Heart right ventricle (tissue), 16 donors: ENCODE results near the gene C1QTNF9. TPM values are rescaled to one million over a fixed set of nuclear protein-coding genes. Genes with fewer than 3 reads are reported as not detected.
"Not testable (repeated sequence)": the region's sequence is repeated elsewhere in the genome, so short reads cannot be mapped to it uniquely, and the experiment has no call there.

Experiments
- ATAC-seq, 8 donors: fragments of 200-7000 bp; cut with Tn5 transposase; one replicate each; pipeline ENCODE4 v1.9.1; 2020; ENCODE audit warnings: mild to moderate bottlenecking in 8 of 8, moderate library complexity in 8 of 8, moderate number of reproducible peaks in 1 of 8
- DNase-seq, 2 donors: peaks; one replicate each; pipeline ENCODE4 v3.0.0-alpha.2; 2020
- H3K27ac ChIP-seq, 10 donors: fragments of 200-600 bp; sonication (generic) in 2 of 10; one replicate each; pipeline versions ENCODE4 v1.5.0 to v1.8.0; 2020 to 2022; ENCODE audit warnings: mild to moderate bottlenecking in 3 of 10
- H3K27me3 ChIP-seq, 7 donors: fragments of 200-600 bp; one replicate each; pipeline ENCODE4 v1.8.0; 2021 to 2022; ENCODE audit warnings: mild to moderate bottlenecking in 2 of 7
- H3K36me3 ChIP-seq, 9 donors: fragments of 200-600 bp; sonication (generic) in 1 of 9; one replicate each; pipeline versions ENCODE4 v1.5.0 to v1.8.0; 2020 to 2022; ENCODE audit warnings: mild to moderate bottlenecking in 2 of 9
- H3K4me1 ChIP-seq, 9 donors: fragments of 200-600 bp; sonication (generic) in 1 of 9; one replicate each; pipeline versions ENCODE4 v1.5.0 to v1.8.0; 2020 to 2022; ENCODE audit warnings: mild to moderate bottlenecking in 4 of 9
- H3K4me3 ChIP-seq, 10 donors: fragments of 200-600 bp; sonication (generic) in 2 of 10; one replicate each; pipeline versions ENCODE4 v1.5.0 to v1.8.0; 2020 to 2022; ENCODE audit warnings: mild to moderate bottlenecking in 7 of 10, moderate library complexity in 2 of 10
- H3K9me3 ChIP-seq, 11 donors: fragments of 200-600 bp in 10 of 11; sonication (generic) in 2 of 11; one replicate each; pipeline versions ENCODE4 v1.5.0 to v1.8.0; 2013 to 2022; ENCODE audit warnings: mild to moderate bottlenecking in 2 of 11, control low read depth in 1 of 11, moderate library complexity in 1 of 11
- WGBS, 2 donors: extraction: QIAGEN DNeasy Blood & Tissue Kit; methylation state at CpG; one replicate each; pipeline ENCODE4 v1.1.7; 2013; ENCODE audit warnings: inconsistent platforms in 1 of 2; 5-methylcytosine and 5-hydroxymethylcytosine counted together
- intact Hi-C, 10 donors: fragments of 100-400 bp; cut with DNase I; formaldehyde crosslinking; loops; one replicate each; pipeline versions ENCODE4 v1.11.1 to v1.14.2; 2022
- polyA plus RNA-seq, 2 donors: library from polyadenylated mRNA; stranded (reverse); fragments of 200-250 nt; gene quantifications; one replicate each; pipeline ENCODE4 v1.2.3, GENCODE V29; 2013
- total RNA-seq, 10 donors: library from RNA; stranded (reverse); fragmentation: NEBNext Ultra II Directional in 3 of 10; extraction: Animal tissue kit (Norgen Biotek cat#: 25700) in 3 of 10; gene quantifications; one replicate each; pipeline versions ENCODE4 v1.2.1 to v1.2.4, GENCODE V29; 2021 to 2023
- TF ChIP-seq, protein P1 (sequence below), 9 donors: fragments of 200-600 bp; sonication (generic) in 2 of 9; IDR thresholded peaks; one replicate each; pipeline versions ENCODE4 v1.5.0 to v1.8.0; 2021 to 2022; ENCODE audit warnings: antibody characterized with exemption in 9 of 9, mild to moderate bottlenecking in 5 of 9, moderate library complexity in 1 of 9
- donor health status: Arrhythmogenic right ventricular cardiomyopathy.
- donor health status: ischemic (EF 13 %, LVEDD 7.1; RV severe dilation, severe dysfunction).
- donor health status: healthy with polysubstance abuse.
- donor health status: DM: no; HTN: yes; CAD: no.
- donor health status: DM: no; HTN: no; CAD: no.
- donor health status: ischemic (EF 25% LVEDD 6.9; RV normal size, moderate dysfunction).
- donor health status: ischemic (EF 25% LVEDD 5.7; RV mildly dilated, moderate dysfunction).
- donor health status: healthy.
- donor health status: DM: yes; HTN: yes; CAD: no.
- donor health status: Ischemic cardiomyopathy.
- donor health status: ischemic (EF 35%, LVEDD 5.7; RV mildly dilated, moderate dysfunction).
- donor health status: nonischemic (EF 11% LVEDD 7.7; RV severe dilation, severe dysfunction).
- donor health status: DM: yes; HTN: yes; CAD: no.
- donor health status: PGD.
- donor health status: ischemic (EF 29% LVEDD 5.4; RV normal size, mild dysfunction).
- donor health status: nonischemic (EF 23%, LVEDD 6.1; RV moderate dilation, normal function).

C1QTNF9 gene
- total and polyA plus RNA-seq, 12 donors = 0.30 to 7.2 (median 3.4) TPM

DNA sequence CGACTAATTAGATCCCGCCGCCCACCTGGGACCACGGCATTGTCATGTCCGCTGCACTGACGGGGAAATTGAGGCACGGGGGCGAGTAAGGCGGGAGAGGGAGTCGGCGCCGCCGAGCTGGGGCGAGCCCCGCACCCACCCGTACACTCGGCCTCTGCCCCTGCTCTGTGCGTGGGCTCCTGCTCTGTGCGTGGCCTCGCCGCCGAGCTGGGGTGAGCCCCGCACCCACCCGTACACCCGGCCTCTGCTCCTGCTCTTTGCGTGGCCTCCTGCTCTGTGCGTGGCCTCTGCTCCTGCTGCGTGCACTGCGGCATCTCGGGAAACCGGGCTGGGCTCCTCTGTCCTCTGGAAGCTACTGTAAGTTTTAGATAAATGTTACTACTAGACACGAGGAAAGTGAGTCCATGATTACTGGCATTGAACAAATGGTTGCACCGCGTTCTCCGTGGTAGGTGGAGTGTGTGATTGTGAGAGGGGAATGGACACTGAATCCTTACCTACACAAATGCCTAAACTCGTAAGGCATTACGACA, 826 bp upstream of the C1QTNF9 start:
- Histone ChIP-seq H3K4me3 (no peak overlapping the region), H3K36me3 (peaks cover 0 to 24% (median 0%) of the 10 kb centered on the region in 9 donors), H3K9me3 (no peaks in the 10 kb centered on the region), H3K4me1 (peaks cover 0 to 67% (median 29%) of the 10 kb centered on the region in 9 donors), H3K27ac (peak overlapping the region in 7 of 10 donors; percentile 23 to 80 (median 64)), H3K27me3 (peaks cover 0 to 3% (median 0%) of the 10 kb centered on the region in 7 donors)
- ATAC-seq = peak in 2 of 8 donors; percentile 22 to 64
- no peak for DNase-seq
- TF ChIP-seq, protein P1, sequence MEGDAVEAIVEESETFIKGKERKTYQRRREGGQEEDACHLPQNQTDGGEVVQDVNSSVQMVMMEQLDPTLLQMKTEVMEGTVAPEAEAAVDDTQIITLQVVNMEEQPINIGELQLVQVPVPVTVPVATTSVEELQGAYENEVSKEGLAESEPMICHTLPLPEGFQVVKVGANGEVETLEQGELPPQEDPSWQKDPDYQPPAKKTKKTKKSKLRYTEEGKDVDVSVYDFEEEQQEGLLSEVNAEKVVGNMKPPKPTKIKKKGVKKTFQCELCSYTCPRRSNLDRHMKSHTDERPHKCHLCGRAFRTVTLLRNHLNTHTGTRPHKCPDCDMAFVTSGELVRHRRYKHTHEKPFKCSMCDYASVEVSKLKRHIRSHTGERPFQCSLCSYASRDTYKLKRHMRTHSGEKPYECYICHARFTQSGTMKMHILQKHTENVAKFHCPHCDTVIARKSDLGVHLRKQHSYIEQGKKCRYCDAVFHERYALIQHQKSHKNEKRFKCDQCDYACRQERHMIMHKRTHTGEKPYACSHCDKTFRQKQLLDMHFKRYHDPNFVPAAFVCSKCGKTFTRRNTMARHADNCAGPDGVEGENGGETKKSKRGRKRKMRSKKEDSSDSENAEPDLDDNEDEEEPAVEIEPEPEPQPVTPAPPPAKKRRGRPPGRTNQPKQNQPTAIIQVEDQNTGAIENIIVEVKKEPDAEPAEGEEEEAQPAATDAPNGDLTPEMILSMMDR (IDR thresholded peaks at IDR 0.05) = no peak
- 73 to 83% methylated on average over 37 of the region's 37 CpGs for WGBS, 2 donors
- intact Hi-C loops = loop anchor here in 1 of 10 donors (5.0 kb wide), 1 partner anchor 36 kb away; no protein-coding TSS in a partner anchor

DNA sequence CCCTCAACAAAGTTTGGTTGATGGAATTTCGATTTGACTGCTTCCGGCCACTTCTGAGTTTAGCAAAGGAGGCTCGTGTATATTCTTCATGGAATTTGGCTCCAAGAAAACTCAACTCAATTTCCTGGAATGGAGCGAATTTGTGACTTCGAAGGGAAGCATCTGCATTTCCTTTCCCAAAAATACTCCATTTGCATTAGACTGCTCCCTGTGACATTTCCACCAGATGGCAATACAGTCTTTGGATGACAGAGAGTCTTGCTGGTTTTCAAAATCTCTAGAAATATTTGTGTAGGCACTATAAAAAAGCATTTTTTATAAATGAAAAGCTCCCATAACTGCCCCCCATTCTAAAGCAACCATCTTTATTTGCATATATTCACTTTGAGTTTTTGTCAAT, 4.1 kb downstream of the C1QTNF9 start:
- H3K27me3 ChIP-seq = no peaks in the 10 kb centered on the region
- H3K4me1 ChIP-seq = peaks cover 0 to 27% (median 8%) of the 10 kb centered on the region in 9 donors
- TF ChIP-seq, protein P1 (IDR thresholded peaks at IDR 0.05) = peak in 8 of 9 donors; percentile 11 to 67 (median 46)
- no peaks in the 10 kb centered on the region for H3K9me3 ChIP-seq
- no peaks in the 10 kb centered on the region for H3K36me3 ChIP-seq
- 35 to 42% methylated on average over 5 of the region's 5 CpGs for WGBS, 2 donors
- no peak overlapping the region for H3K4me3 ChIP-seq
- H3K27ac ChIP-seq = peak overlapping the region in 2 of 10 donors; percentile 3
- intact Hi-C loops = loop anchor here in 1 of 10 donors (5.0 kb wide), 1 partner anchor 359 kb away; no protein-coding TSS in a partner anchor
- peak in 3 of 8 donors; percentile 38 to 47 (median 46) for ATAC-seq
- DNase-seq = no peak

DNA sequence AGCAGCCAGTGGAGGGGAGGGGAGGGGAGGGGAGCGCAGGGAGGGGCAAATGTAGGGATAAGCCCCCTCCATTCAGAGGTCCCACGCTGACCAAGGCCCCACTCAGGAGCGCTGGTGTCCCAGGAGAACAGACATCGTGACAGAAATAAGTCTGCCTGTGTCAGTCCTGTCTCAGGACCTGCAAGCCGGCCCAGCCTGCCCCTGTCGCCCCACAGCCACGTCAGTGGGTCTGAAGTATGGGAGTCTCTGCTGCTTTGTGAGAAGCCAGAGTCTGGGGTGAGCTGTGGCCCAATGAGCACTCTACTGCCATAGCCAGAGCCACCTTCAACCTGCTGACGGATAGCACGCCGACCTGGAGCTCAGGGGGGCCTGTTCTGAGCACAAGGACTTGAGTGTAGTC, 8.5 kb downstream of the C1QTNF9 start:
- H3K9me3 ChIP-seq, ATAC-seq, H3K36me3 ChIP-seq, DNase-seq, intact Hi-C loops, H3K27ac ChIP-seq, H3K4me3 ChIP-seq, H3K27me3 ChIP-seq: not testable (repeated sequence)
- WGBS, 2 donors = 83 to 92% methylated on average over 7 to 8 of the region's 10 CpGs
- H3K4me1 ChIP-seq = peaks cover 0 to 13% (median 0%) of the 10 kb centered on the region in 9 donors

DNA sequence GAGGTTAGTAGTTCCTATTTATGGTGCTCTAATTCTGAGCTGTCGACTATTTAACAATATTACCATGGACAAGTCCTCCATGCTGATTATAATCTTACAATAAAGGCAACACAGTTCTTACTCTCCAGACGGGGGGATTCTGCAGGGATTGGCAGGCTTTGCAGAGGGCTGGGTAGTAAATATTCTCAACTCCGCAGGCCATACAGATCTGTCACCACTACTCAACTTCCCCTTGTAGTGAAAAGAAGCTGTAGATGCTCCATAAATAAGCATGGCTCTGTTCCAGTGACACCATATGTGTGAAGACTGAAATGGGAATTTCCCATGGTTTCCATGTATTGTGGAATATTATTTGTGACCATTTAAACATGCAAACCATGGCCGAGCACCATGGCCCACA, 9.5 kb downstream of the C1QTNF9 start:
- H3K4me3 ChIP-seq, DNase-seq, H3K4me1 ChIP-seq, H3K27me3 ChIP-seq, H3K9me3 ChIP-seq, H3K27ac ChIP-seq, H3K36me3 ChIP-seq, ATAC-seq, intact Hi-C loops: not testable (repeated sequence)
- 54 to 56% methylated on average over 4 of the region's 4 CpGs for WGBS, 2 donors

DNA sequence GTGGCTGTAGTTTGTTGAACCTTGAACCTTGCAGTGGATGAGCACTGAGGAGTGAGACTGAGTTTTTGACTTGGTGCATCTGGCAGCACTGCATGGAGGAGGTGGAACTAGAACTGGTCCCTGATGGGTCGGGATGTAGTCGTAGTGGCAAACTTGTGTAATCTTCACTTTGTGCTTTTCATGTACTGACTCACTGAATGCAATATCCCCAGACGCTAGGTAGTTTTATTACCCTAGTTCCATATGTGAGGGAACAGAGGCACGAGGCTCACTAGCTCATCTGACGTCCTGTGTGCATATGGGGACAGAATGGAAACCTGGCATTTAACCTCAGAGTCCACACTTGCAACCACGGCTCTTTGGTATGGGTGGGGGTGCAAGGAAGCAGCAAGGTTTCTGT, 10.3 kb downstream of the C1QTNF9 start:
- not testable (repeated sequence) for DNase-seq, H3K36me3 ChIP-seq, H3K4me1 ChIP-seq, H3K27me3 ChIP-seq, H3K27ac ChIP-seq, ATAC-seq, H3K9me3 ChIP-seq, H3K4me3 ChIP-seq
- intact Hi-C loops = loop anchor here in 2 of 10 donors (5.0 kb wide), 1 partner anchor 427 kb away; no protein-coding TSS in a partner anchor
- WGBS, 2 donors = 92 to 93% methylated on average over 6 of the region's 6 CpGs

DNA sequence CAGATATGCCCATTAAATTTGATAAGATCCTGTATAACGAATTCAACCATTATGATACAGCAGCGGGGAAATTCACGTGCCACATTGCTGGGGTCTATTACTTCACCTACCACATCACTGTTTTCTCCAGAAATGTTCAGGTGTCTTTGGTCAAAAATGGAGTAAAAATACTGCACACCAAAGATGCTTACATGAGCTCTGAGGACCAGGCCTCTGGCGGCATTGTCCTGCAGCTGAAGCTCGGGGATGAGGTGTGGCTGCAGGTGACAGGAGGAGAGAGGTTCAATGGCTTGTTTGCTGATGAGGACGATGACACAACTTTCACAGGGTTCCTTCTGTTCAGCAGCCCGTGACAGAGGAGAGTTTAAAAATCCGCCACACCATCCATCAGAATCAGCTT, 12.0 kb downstream of the C1QTNF9 start:
- not testable (repeated sequence) for ATAC-seq, DNase-seq, H3K9me3 ChIP-seq, H3K36me3 ChIP-seq, H3K4me3 ChIP-seq, H3K27ac ChIP-seq, H3K4me1 ChIP-seq
- intact Hi-C loops = loop anchor here in 2 of 10 donors (5.0 kb wide), 1 partner anchor 429 kb away; no protein-coding TSS in a partner anchor
- peaks cover 0 to 15% (median 0%) of the 10 kb centered on the region in 7 donors for H3K27me3 ChIP-seq
- WGBS, 2 donors = 87 to 93% methylated on average over 8 of the region's 8 CpGs

DNA sequence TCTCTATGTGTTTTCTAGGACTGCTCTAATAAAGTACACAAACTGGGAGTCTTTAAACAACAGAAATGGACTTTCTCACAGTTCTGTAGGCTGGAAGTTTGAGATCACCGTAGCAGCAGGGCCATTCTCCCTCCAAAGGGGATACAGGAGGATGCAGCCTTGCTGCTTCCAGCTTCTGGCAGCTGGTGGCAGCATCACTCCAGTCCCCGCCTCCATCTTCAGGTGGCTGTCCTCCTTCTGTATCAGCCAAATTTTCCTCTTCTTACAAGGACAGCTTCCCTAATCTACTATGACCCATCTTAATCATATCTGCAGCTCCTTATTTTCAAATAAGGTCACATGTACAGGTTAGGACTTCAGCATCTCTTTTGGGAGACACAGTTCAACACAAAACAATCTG, 13.1 kb downstream of the C1QTNF9 start:
- not testable (repeated sequence) for H3K4me3 ChIP-seq, H3K9me3 ChIP-seq, ATAC-seq, H3K4me1 ChIP-seq, DNase-seq, H3K36me3 ChIP-seq, H3K27ac ChIP-seq
- peaks cover 0 to 25% (median 6%) of the 10 kb centered on the region in 7 donors for H3K27me3 ChIP-seq
- WGBS, 2 donors = 71 to 80% methylated on average over 2 of the region's 2 CpGs
- intact Hi-C loops = loop anchor here in 2 of 10 donors (5.0 kb wide), 1 partner anchor 430 kb away; no protein-coding TSS in a partner anchor
